ENCODE data around the gene ST3GAL5. TPM values are rescaled to one million over a fixed set of nuclear protein-coding genes. Genes with fewer than 3 reads are reported as not detected.
"Not testable (repeated sequence)": the region's sequence is repeated elsewhere in the genome, so short reads cannot be mapped to it uniquely, and the experiment has no call there.

ST3GAL5 gene
- total RNA-seq, 1 donor, result 17.4 TPM

DNA sequence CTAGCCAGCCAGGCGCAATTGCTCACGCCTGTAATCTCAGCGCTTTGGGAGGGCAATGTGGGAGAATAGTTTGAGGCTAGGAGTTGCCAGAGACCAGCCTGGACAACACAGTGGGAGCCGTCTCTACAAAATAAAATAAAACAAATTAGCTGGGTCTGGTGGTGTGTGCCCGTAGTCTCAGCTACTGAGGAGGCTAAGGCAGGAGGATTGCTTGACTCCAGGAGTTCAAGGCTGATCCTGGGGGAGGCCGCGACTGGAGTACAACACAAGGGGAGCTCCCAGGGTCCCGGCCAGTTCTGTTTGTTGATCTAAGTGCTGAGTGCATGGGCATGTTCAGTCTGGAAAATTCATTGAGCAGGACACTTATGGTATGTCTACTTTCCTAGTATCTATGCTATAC lies 2.6 kb downstream of the ST3GAL5 start:
- Histone ChIP-seq H3K27ac (ENCODE audit: low read depth, low read length) (peak overlapping the region; percentile 80), H3K79me2 (ENCODE audit: insufficient read depth, low read length) (peaks cover 33% of the 10 kb centered on the region), H4K20me1 (ENCODE audit: insufficient read depth, low read length) (no peaks in the 10 kb centered on the region), H2AFZ (ENCODE audit: low read length) (no peak overlapping the region), H3K27me3 (ENCODE audit: insufficient read depth, low read length) (no peaks in the 10 kb centered on the region), H3K4me3 (ENCODE audit: insufficient read depth, low read length) (no peak overlapping the region), H3K4me1 (ENCODE audit: insufficient read depth, low read length) (peaks cover 38% of the 10 kb centered on the region), H3K9me3 (ENCODE audit: low read depth, low read length) (no peaks in the 10 kb centered on the region), H3K4me2 (ENCODE audit: insufficient read depth, low read length) (peak overlapping the region; percentile 99), H3K36me3 (ENCODE audit: insufficient read depth, low read length) (no peaks in the 10 kb centered on the region)
- DNase-seq (ENCODE audit: insufficient read length, low spot score, missing footprints), result no peak
- no peak for TF ChIP-seq CTCF (IDR thresholded peaks at IDR 0.05; ENCODE audit: extremely low read depth, low read depth, low read length)

DNA sequence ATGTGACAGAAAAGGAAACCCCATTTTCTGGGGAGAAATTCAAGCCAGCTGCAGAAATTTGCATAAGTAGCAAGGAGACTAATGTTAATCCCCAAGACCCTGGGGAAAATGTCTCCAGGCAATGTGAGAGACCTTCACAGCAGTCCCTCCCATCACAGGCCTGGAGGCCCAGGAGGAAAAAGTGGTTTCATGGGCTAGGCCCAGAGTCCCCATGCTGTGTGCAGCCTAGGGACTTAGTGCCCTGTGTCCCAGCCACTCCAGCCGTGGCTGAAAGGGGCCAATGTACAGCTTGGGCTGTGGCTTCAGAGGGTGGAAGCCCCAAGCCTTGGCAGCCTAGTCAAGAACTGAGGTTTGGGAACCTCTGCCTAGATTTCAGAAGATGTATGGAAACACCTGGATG lies 7.0 kb downstream of the ST3GAL5 start:
- not testable (repeated sequence) for H3K4me2 ChIP-seq (ENCODE audit: insufficient read depth, low read length); H4K20me1 ChIP-seq (ENCODE audit: insufficient read depth, low read length); H3K9me3 ChIP-seq (ENCODE audit: low read depth, low read length); H2AFZ ChIP-seq (ENCODE audit: low read length); H3K36me3 ChIP-seq (ENCODE audit: insufficient read depth, low read length); H3K27me3 ChIP-seq (ENCODE audit: insufficient read depth, low read length); DNase-seq (ENCODE audit: insufficient read length, low spot score, missing footprints); H3K27ac ChIP-seq (ENCODE audit: low read depth, low read length); H3K4me3 ChIP-seq (ENCODE audit: insufficient read depth, low read length)
- peaks cover 42% of the 10 kb centered on the region for H3K79me2 ChIP-seq (ENCODE audit: insufficient read depth, low read length)
- H3K4me1 ChIP-seq (ENCODE audit: insufficient read depth, low read length), result peaks cover 32% of the 10 kb centered on the region

DNA sequence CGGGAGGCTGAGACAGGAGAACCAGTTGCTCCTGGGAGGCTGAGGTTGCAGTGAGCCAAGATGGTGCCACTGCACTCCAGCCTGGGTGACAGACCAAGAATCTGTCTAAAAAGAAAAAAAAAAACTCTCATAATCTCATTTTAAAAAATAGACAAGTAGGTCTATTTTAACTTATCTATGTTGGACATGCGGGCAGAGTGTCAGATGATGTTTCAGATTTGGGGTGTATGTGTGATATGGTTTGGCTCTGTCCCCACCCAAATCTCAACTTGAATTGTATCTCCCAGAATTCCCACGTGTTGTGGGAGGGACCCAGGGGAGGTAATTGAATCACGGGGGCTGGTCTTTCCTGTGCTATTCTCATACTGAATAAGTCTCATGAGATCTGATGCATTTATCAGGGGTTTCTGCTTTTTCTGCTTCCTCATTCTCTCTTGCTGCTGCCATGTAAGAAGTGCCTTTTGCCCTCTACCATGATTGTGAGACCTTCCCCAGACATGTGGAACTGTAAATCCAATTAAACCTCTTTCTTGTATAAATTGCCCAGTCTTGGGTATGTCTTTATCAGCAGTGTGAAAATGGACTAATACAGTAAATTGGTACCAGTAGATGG lies 8.0 kb downstream of the ST3GAL5 start:
- Histone ChIP-seq H3K4me1 (ENCODE audit: insufficient read depth, low read length) (peaks cover 24% of the 10 kb centered on the region), H3K79me2 (ENCODE audit: insufficient read depth, low read length) (peaks cover 39% of the 10 kb centered on the region)
- DNase-seq (ENCODE audit: insufficient read length, low spot score, missing footprints); H3K4me2 ChIP-seq (ENCODE audit: insufficient read depth, low read length); H3K9me3 ChIP-seq (ENCODE audit: low read depth, low read length); H3K36me3 ChIP-seq (ENCODE audit: insufficient read depth, low read length); H3K27me3 ChIP-seq (ENCODE audit: insufficient read depth, low read length); H4K20me1 ChIP-seq (ENCODE audit: insufficient read depth, low read length); H3K4me3 ChIP-seq (ENCODE audit: insufficient read depth, low read length); H3K27ac ChIP-seq (ENCODE audit: low read depth, low read length); H2AFZ ChIP-seq (ENCODE audit: low read length): not testable (repeated sequence)

GRCh38 chr2:85878719-85879370 lies 9.9 kb downstream of the ST3GAL5 start:
- DNase-seq (ENCODE audit: insufficient read length, low spot score, missing footprints), result peak; percentile 58
- peak overlapping the region; percentile 41 for H3K4me2 ChIP-seq (ENCODE audit: insufficient read depth, low read length)
- H3K4me1 ChIP-seq (ENCODE audit: insufficient read depth, low read length), result peaks cover 16% of the 10 kb centered on the region
- H2AFZ ChIP-seq (ENCODE audit: low read length), result no peak overlapping the region
- TF ChIP-seq CTCF (IDR thresholded peaks at IDR 0.05; ENCODE audit: extremely low read depth, low read depth, low read length), result no peak
- no peak overlapping the region for H3K4me3 ChIP-seq (ENCODE audit: insufficient read depth, low read length)
- H3K27me3 ChIP-seq (ENCODE audit: insufficient read depth, low read length), result no peaks in the 10 kb centered on the region
- peaks cover under 1% of the 10 kb centered on the region for H4K20me1 ChIP-seq (ENCODE audit: insufficient read depth, low read length)
- no peaks in the 10 kb centered on the region for H3K36me3 ChIP-seq (ENCODE audit: insufficient read depth, low read length)
- no peaks in the 10 kb centered on the region for H3K9me3 ChIP-seq (ENCODE audit: low read depth, low read length)
- peaks cover 24% of the 10 kb centered on the region for H3K79me2 ChIP-seq (ENCODE audit: insufficient read depth, low read length)
- peak overlapping the region; percentile 28 for H3K27ac ChIP-seq (ENCODE audit: low read depth, low read length)
